Measurements from ENCODE around the gene CA5A.
"Not testable (repeated sequence)": the region's sequence is repeated elsewhere in the genome, so short reads cannot be mapped to it uniquely, and the experiment has no call there.

Gene CA5A

GRCh38 chr16:87864331-87864989, 71.9 kb downstream of the CA5A start:
- ATAC-seq, result no peak

GRCh38 chr16:87863327-87863635, 73.0 kb downstream of the CA5A start:
- not testable (repeated sequence) for ATAC-seq

GRCh38 chr16:87862597-87863326, 73.6 kb downstream of the CA5A start:
- ATAC-seq, result not testable (repeated sequence)

GRCh38 chr16:87861300-87862099, 74.8 kb downstream of the CA5A start:
- not testable (repeated sequence) for ATAC-seq

GRCh38 chr16:87860553-87861299, 75.6 kb downstream of the CA5A start:
- peak; percentile 26 to 41 for ATAC-seq

- ATAC-seq, result not testable (repeated sequence)
Observed at GRCh38 chr16:87858151-87858993, 78.0 kb downstream of the CA5A start.

- ATAC-seq, result no peak
Observed at GRCh38 chr16:87856791-87857228, 79.5 kb downstream of the CA5A start.

GRCh38 chr16:87855852-87856715, 80.2 kb downstream of the CA5A start:
- peak; percentile 26 to 34 for ATAC-seq

- ATAC-seq, result no peak
Observed at GRCh38 chr16:87854907-87855683, 81.2 kb downstream of the CA5A start.

- peak; percentile 2 to 6 for ATAC-seq
Observed at GRCh38 chr16:87854053-87854906, 82.0 kb downstream of the CA5A start.

- ATAC-seq, result peak; percentile 52 to 62
Observed at GRCh38 chr16:87853411-87854052, 82.8 kb downstream of the CA5A start.

GRCh38 chr16:87851601-87852000, 84.7 kb downstream of the CA5A start:
- ATAC-seq, result no peak

- no peak for ATAC-seq
Observed at GRCh38 chr16:87851141-87851587, 85.2 kb downstream of the CA5A start.

GRCh38 chr16:87850009-87851006, 86.0 kb downstream of the CA5A start:
- ATAC-seq, result peak; percentile 39 to 42

- ATAC-seq, result no peak
Observed at GRCh38 chr16:87849419-87850008, 86.8 kb downstream of the CA5A start.

GRCh38 chr16:87848676-87849345, 87.5 kb downstream of the CA5A start:
- no peak for ATAC-seq

Measured in activated CD4-positive, CD25-positive, alpha-beta regulatory T cell treated with anti-CD3 and anti-CD28 coated beads, Interleukin-2, amount 50 U/mL, for 24 hours (primary cell).